GM12878 (cell line): Measurements from ENCODE around the gene F10. TPM values are rescaled to one million over a fixed set of nuclear protein-coding genes. Genes with fewer than 3 reads are reported as not detected.

ENCODE experiments used
- ATAC-seq: fragments of 200-7000 bp; cut with Tn5 transposase; 3 replicates; pipeline ENCODE4 v1.9.1; 2020; ENCODE audit warnings: mild to moderate bottlenecking, moderate library complexity
- BruUV-seq: library from RNA; stranded (reverse); fragments of 400-500 nt; replicated peaks from 2 replicates; lab custom pipeline; 2021; lab: Mats Ljungman, UMichigan
- CTCF ChIA-PET: fragments of 300-600 bp; sonication (Branson Sonifier 250); formaldehyde crosslinking; extraction: SDS; loops from one replicate; lab custom pipeline; 2021; ENCODE audit warnings: inconsistent platforms; lab: Yijun Ruan, JAX
- POLR2A ChIA-PET: fragments of 350-600 bp; formaldehyde crosslinking; extraction: SDS; loops from one replicate; lab custom pipeline; 2021; ENCODE audit warnings: inconsistent platforms; lab: Charles Lee
- RAD21 ChIA-PET: fragments of 300-600 bp; sonication (Branson Sonifier 250); formaldehyde crosslinking; loops from one replicate; lab custom pipeline; 2023; ENCODE audit warnings: antibody characterized with exemption; ENCODE audit not compliant: unreplicated experiment; lab: Charles Lee
- SMC1A ChIA-PET: fragments of 300-600 bp; sonication (Branson Sonifier 250); formaldehyde crosslinking; loops from one replicate; lab custom pipeline; 2023; ENCODE audit not compliant: unreplicated experiment, uncharacterized antibody; lab: Charles Lee
- DNase-seq: peaks from one replicate; pipeline ENCODE4 v3.0.0-alpha.2; 2011; ENCODE audit warnings: low read depth, low spot score
- FAIRE-seq: peaks from 3 replicates; lab custom pipeline; 2011; peaks lifted over from hg19 to GRCh38; lab: Jason Lieb, UNC
- H2AFZ ChIP-seq: 2 replicates; pipeline ENCODE4 v1.6.0; 2011; ENCODE audit warnings: low read depth, low read length, control low read depth; ENCODE audit not compliant: control insufficient read depth
- H3K27ac ChIP-seq: 2 replicates; pipeline ENCODE4 v1.5.1; 2011; ENCODE audit warnings: control low read depth; ENCODE audit not compliant: control insufficient read depth, insufficient read depth
- H3K27me3 ChIP-seq, 2 experiments: replicated peaks in 1 of 2; 2 replicates each; pipeline versions ENCODE4 v1.6.0 to v1.6.1; 2011; ENCODE audit warnings: low read length in 1 of 2; ENCODE audit not compliant: control insufficient read depth in 2 of 2, insufficient read depth in 2 of 2
- H3K36me3 ChIP-seq, 2 experiments: 2 replicates each; pipeline ENCODE4 v1.5.1; 2011; ENCODE audit warnings: low read length in 1 of 2; ENCODE audit not compliant: control insufficient read depth in 2 of 2, insufficient read depth in 2 of 2
- H3K4me1 ChIP-seq: 2 replicates; pipeline ENCODE4 v1.6.1; 2011; ENCODE audit warnings: mild to moderate bottlenecking, low read length, moderate library complexity, mixed read lengths; ENCODE audit not compliant: control insufficient read depth, insufficient read depth
- H3K4me2 ChIP-seq: 2 replicates; pipeline ENCODE4 v1.6.0; 2011; ENCODE audit warnings: control low read depth; ENCODE audit not compliant: control insufficient read depth, insufficient read depth
- H3K4me3 ChIP-seq: fragments of 200-600 bp; sonication (generic); 2 replicates; pipeline ENCODE4 v1.5.1; 2016
- H3K79me2 ChIP-seq: 2 replicates; pipeline ENCODE4 v1.6.0; 2011; ENCODE audit warnings: low read length; ENCODE audit not compliant: control insufficient read depth, insufficient read depth
- H3K9ac ChIP-seq: 2 replicates; pipeline ENCODE4 v1.8.0; 2011; ENCODE audit warnings: low read length, control low read depth, mixed read lengths; ENCODE audit not compliant: control insufficient read depth, insufficient read depth
- H3K9me3 ChIP-seq: replicated peaks from 3 replicates; pipeline ENCODE4 v1.5.1; 2011; ENCODE audit warnings: mild to moderate bottlenecking, low read length; ENCODE audit not compliant: control insufficient read depth, insufficient read depth
- H4K20me1 ChIP-seq: 2 replicates; pipeline ENCODE4 v1.6.0; 2011; ENCODE audit not compliant: control insufficient read depth, insufficient read depth
- CBX3 ChIP-seq: fragments of 200-600 bp; sonication (generic); IDR thresholded peaks from 2 replicates; pipeline ENCODE4 v1.6.1; 2016; ENCODE audit warnings: low read depth, borderline replicate concordance
- DPF2 ChIP-seq: fragments of 450-650 bp; IDR thresholded peaks from 2 replicates; pipeline ENCODE4 v1.6.1; 2017; ENCODE audit warnings: mild to moderate bottlenecking
- MTA3 ChIP-seq: IDR thresholded peaks from 2 replicates; pipeline ENCODE4 v1.6.1; 2012; ENCODE audit warnings: low read length, inconsistent platforms, borderline replicate concordance
- MYB ChIP-seq: fragments of 150-350 bp; IDR thresholded peaks from 2 replicates; pipeline ENCODE4 v1.6.1; 2014; ENCODE audit warnings: mild to moderate bottlenecking, low read depth, low read length, borderline replicate concordance
- USF2 ChIP-seq: IDR thresholded peaks from 2 replicates; pipeline ENCODE4 v1.6.1; 2011; ENCODE audit warnings: low read depth, low read length, improper control_type of control experiment, borderline replicate concordance
- ZSCAN29 ChIP-seq: fragments of 450-650 bp; IDR thresholded peaks from 2 replicates; pipeline ENCODE4 v1.6.1; 2017; ENCODE audit warnings: mild to moderate bottlenecking, moderate library complexity
- WGBS: methylation state at CpG from one replicate; pipeline ENCODE4 v1.1.6; 2016; ENCODE audit warnings: low lambda C conversion rate; ENCODE audit not compliant: insufficient replicate concordance, insufficient coverage; ENCODE audit errors: missing lambda C conversion rate; 5-methylcytosine and 5-hydroxymethylcytosine counted together
- in situ Hi-C: fragments of 300-500 bp; cut with MboI; formaldehyde crosslinking; loops from 9 replicates; pipeline ENCODE4 v1.14.3; 2018; ENCODE audit warnings: mixed read lengths
- intact Hi-C: fragments of 100-400 bp; cut with micrococcal nuclease; formaldehyde crosslinking; loops from one replicate; pipeline ENCODE4 v1.14.2; 2022; ENCODE audit not compliant: unreplicated experiment
- polyA plus RNA-seq, 11 experiments: library from polyadenylated mRNA; depleted of rRNA in 4 of 11; unstranded in 6 of 11; stranded (reverse) in 5 of 11; fragments of >200 nt; fragmentation: Nextera tagmentation in 4 of 11; fragmentation: Illumina TruSeq in 1 of 11; extraction: Ambion mirVana in 4 of 11; extraction: Trizol in 1 of 11; gene quantifications; 1 replicate in 1 of 11; 2 replicates in 10 of 11; pipeline versions ENCODE4 v1.2.1 to v1.2.3, GENCODE V29; 2011 to 2016; ENCODE audit warnings: inconsistent platforms in 2 of 11, missing spikeins in 2 of 11, low read depth in 1 of 11
- total RNA-seq, 4 experiments: library from RNA; depleted of rRNA in 3 of 4; stranded (reverse); fragments of >200 nt in 3 of 4; fragmentation: Illumina TruSeq in 1 of 4; extraction: Trizol in 1 of 4; gene quantifications; 2 replicates each; pipeline versions ENCODE4 v1.2.1 to v1.2.3, GENCODE V29; 2013 to 2021

The F10 gene
- total and polyA plus RNA-seq, 10 of the 15 experiments (the other 5 are each of a cell fraction or from before 2014, with no cell fraction given), result not detected

GRCh38 chr13:113182046-113182445, 59.4 kb downstream of the F10 start:
- DNase-seq (no peak), FAIRE-seq (no peak), ATAC-seq (no peak)
- no peak overlapping the region for H3K4me2 ChIP-seq
- POLR2A ChIA-PET, result no interaction called here
- 98% methylated on average over 4 of the region's 4 CpGs for WGBS
- no peak overlapping the region for H3K27ac ChIP-seq
- intact Hi-C loops, result no loop called here
- H3K4me3 ChIP-seq, result no peak overlapping the region
- peaks cover 11% of the 10 kb centered on the region for H3K4me1 ChIP-seq
- CTCF ChIA-PET, result no interaction called here
- peaks cover 17 to 24% of the 10 kb centered on the region in 2 experiments for H3K36me3 ChIP-seq
- H3K27me3 ChIP-seq, result no peaks in the 10 kb centered on the region
- TF ChIP-seq USF2 (no peak), CBX3 (no peak), MYB (no peak), MTA3 (no peak)
- no peaks in the 10 kb centered on the region; the same call in 2 of the 3 replicates for H3K9me3 ChIP-seq
- no peak overlapping the region for H3K9ac ChIP-seq
- H2AFZ ChIP-seq, result no peak overlapping the region
- in situ Hi-C loops, result no loop called here
- no peaks in the 10 kb centered on the region; the same call in 1 of the 2 replicates for H3K79me2 ChIP-seq
- no peaks in the 10 kb centered on the region for H4K20me1 ChIP-seq
- no TSS peak for BruUV-seq
- RAD21 ChIA-PET, result no interaction called here
- SMC1A ChIA-PET, result interaction anchor here (0.7 kb wide), 1 partner anchor 67 kb away, joined by 3 read pairs; no protein-coding TSS in a partner anchor

GRCh38 chr13:113183450-113184129, 61.0 kb downstream of the F10 start:
- Histone ChIP-seq H3K4me2 (no peak overlapping the region), H2AFZ (no peak overlapping the region), H3K9ac (no peak overlapping the region), H3K27ac (no peak overlapping the region), H3K4me1 (peaks cover 13% of the 10 kb centered on the region), H3K4me3 (no peak overlapping the region), H3K36me3 (peaks cover 15 to 27% of the 10 kb centered on the region in 2 experiments), H4K20me1 (no peaks in the 10 kb centered on the region), H3K79me2 (no peaks in the 10 kb centered on the region; the same call in 1 of the 2 replicates), H3K27me3 (no peaks in the 10 kb centered on the region), H3K9me3 (peaks cover 7% of the 10 kb centered on the region; the same call in 1 of the 3 replicates)
- ChIA-PET SMC1A (interaction anchor here (1.2 kb wide), 1 partner anchor 14 kb away, joined by 3 read pairs; no protein-coding TSS in a partner anchor), POLR2A (no interaction called here), CTCF (no interaction called here), RAD21 (no interaction called here)
- in situ Hi-C loops, result no loop called here
- TSS peak; percentile 9 for BruUV-seq
- no peak for ATAC-seq
- TF ChIP-seq ZSCAN29 (no peak), DPF2 (no peak)
- 91% methylated on average over 14 of the region's 14 CpGs for WGBS
- intact Hi-C loops, result no loop called here
- FAIRE-seq, result no peak
- no peak for DNase-seq
